Measurements from ENCODE around the gene DGKB.
A peak's percentile ranks its signal among the peaks of the same experiment; 100 is the strongest.
"Not testable (repeated sequence)": the region's sequence is repeated elsewhere in the genome, so short reads cannot be mapped to it uniquely, and the experiment has no call there.

Gene DGKB

GRCh38 chr7:14458846-14459245 is 443.7 kb downstream of the DGKB start:
- DNase-seq (ENCODE audit: low spot score), result not testable (repeated sequence)

GRCh38 chr7:14457568-14458453 is 444.7 kb downstream of the DGKB start:
- peak; percentile 58 for DNase-seq (ENCODE audit: low spot score)

- no peak for DNase-seq (ENCODE audit: low spot score)
These were observed 453.3 kb downstream of the DGKB start for GRCh38 chr7:14449291-14449690.

GRCh38 chr7:14446829-14447228 is 455.7 kb downstream of the DGKB start:
- DNase-seq (ENCODE audit: low spot score), result peak; percentile 3

GRCh38 chr7:14446219-14446618 is 456.3 kb downstream of the DGKB start:
- DNase-seq (ENCODE audit: low spot score), result no peak

GRCh38 chr7:14438366-14438765 is 464.2 kb downstream of the DGKB start:
- no peak for DNase-seq (ENCODE audit: low spot score)

- DNase-seq (ENCODE audit: low spot score), result no peak
These were observed 465.7 kb downstream of the DGKB start for GRCh38 chr7:14436878-14437277.

GRCh38 chr7:14432924-14433323 is 469.6 kb downstream of the DGKB start:
- no peak for DNase-seq (ENCODE audit: low spot score)

GRCh38 chr7:14430926-14431325 is 471.6 kb downstream of the DGKB start:
- no peak for DNase-seq (ENCODE audit: low spot score)

GRCh38 chr7:14425559-14425958 is 477.0 kb downstream of the DGKB start:
- DNase-seq (ENCODE audit: low spot score), result no peak

GRCh38 chr7:14424675-14425074 is 477.9 kb downstream of the DGKB start:
- DNase-seq (ENCODE audit: low spot score), result no peak

GRCh38 chr7:14420768-14421167 is 481.8 kb downstream of the DGKB start:
- no peak for DNase-seq (ENCODE audit: low spot score)

GRCh38 chr7:14419531-14419930 is 483.0 kb downstream of the DGKB start:
- no peak for DNase-seq (ENCODE audit: low spot score)

GRCh38 chr7:14418633-14419032 is 483.9 kb downstream of the DGKB start:
- no peak for DNase-seq (ENCODE audit: low spot score)

- no peak for DNase-seq (ENCODE audit: low spot score)
These were observed 488.1 kb downstream of the DGKB start for GRCh38 chr7:14414274-14414986.

- DNase-seq (ENCODE audit: low spot score), result no peak
These were observed 495.1 kb downstream of the DGKB start for GRCh38 chr7:14407246-14408015.

GRCh38 chr7:14403587-14403986 is 499.0 kb downstream of the DGKB start:
- no peak for DNase-seq (ENCODE audit: low spot score)

GRCh38 chr7:14400271-14400670 is 502.3 kb downstream of the DGKB start:
- no peak for DNase-seq (ENCODE audit: low spot score)

- no peak for DNase-seq (ENCODE audit: low spot score)
These were observed 504.0 kb downstream of the DGKB start for GRCh38 chr7:14398526-14398925.

GRCh38 chr7:14395860-14396259 is 506.7 kb downstream of the DGKB start:
- no peak for DNase-seq (ENCODE audit: low spot score)

GRCh38 chr7:14394786-14395185 is 507.8 kb downstream of the DGKB start:
- DNase-seq (ENCODE audit: low spot score), result no peak

- DNase-seq (ENCODE audit: low spot score), result no peak
These were observed 513.0 kb downstream of the DGKB start for GRCh38 chr7:14389595-14389994.

GRCh38 chr7:14389181-14389591 is 513.4 kb downstream of the DGKB start:
- no peak for DNase-seq (ENCODE audit: low spot score)

All from CD4-positive, alpha-beta T cell treated with Interleukin-2 at 100 ng/mL for 4 hours (primary cell).